B cell (primary cell): ENCODE measurements around the gene CD86.

Source experiments
- EZH2 ChIP-seq: IDR thresholded peaks from 2 replicates; pipeline ENCODE4 v1.6.1; 2012; ENCODE audit warnings: borderline replicate concordance, low read depth, mild to moderate bottlenecking, moderate library complexity, low read length; ENCODE audit not compliant: insufficient read depth, poor library complexity, severe bottlenecking
- TF ChIP-seq, protein P1 (sequence below): fragments of 200-600 bp; IDR thresholded peaks from one replicate; pipeline ENCODE4 v1.8.0; 2022; ENCODE audit warnings: antibody characterized with exemption, mild to moderate bottlenecking

GRCh38 chr3:122169911-122170310 is 114.7 kb downstream of the CD86 start:
- TF ChIP-seq, protein P1, sequence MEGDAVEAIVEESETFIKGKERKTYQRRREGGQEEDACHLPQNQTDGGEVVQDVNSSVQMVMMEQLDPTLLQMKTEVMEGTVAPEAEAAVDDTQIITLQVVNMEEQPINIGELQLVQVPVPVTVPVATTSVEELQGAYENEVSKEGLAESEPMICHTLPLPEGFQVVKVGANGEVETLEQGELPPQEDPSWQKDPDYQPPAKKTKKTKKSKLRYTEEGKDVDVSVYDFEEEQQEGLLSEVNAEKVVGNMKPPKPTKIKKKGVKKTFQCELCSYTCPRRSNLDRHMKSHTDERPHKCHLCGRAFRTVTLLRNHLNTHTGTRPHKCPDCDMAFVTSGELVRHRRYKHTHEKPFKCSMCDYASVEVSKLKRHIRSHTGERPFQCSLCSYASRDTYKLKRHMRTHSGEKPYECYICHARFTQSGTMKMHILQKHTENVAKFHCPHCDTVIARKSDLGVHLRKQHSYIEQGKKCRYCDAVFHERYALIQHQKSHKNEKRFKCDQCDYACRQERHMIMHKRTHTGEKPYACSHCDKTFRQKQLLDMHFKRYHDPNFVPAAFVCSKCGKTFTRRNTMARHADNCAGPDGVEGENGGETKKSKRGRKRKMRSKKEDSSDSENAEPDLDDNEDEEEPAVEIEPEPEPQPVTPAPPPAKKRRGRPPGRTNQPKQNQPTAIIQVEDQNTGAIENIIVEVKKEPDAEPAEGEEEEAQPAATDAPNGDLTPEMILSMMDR: no peak
- no peak for TF ChIP-seq EZH2
